DND-41 (cell line): Measurements from ENCODE around the gene PTPRG.

Source experiments
- ATAC-seq: fragments of 200-7000 bp; cut with Tn5 transposase; 3 replicates; pipeline ENCODE4 v1.9.1; 2021; ENCODE audit warnings: low read depth; ENCODE audit not compliant: insufficient read depth
- DNase-seq: peaks from one replicate; pipeline ENCODE4 v3.0.0-alpha.2; 2020
- H2AFZ ChIP-seq: 2 replicates; pipeline ENCODE4 v1.6.0; 2012; ENCODE audit warnings: low read depth, low read length
- H3K27ac ChIP-seq: 2 replicates; pipeline ENCODE4 v1.5.1; 2012; ENCODE audit warnings: low read length, inconsistent platforms
- H3K27me3 ChIP-seq: fragments of 200-600 bp; sonication (generic); 2 replicates; pipeline ENCODE4 v1.6.0; 2012; ENCODE audit warnings: low read length, mild to moderate bottlenecking, inconsistent platforms; ENCODE audit not compliant: insufficient read depth, poor library complexity
- H3K36me3 ChIP-seq: 2 replicates; pipeline ENCODE4 v1.5.1; 2012; ENCODE audit warnings: low read length, inconsistent platforms; ENCODE audit not compliant: insufficient read depth
- H3K4me1 ChIP-seq: 2 replicates; pipeline ENCODE4 v1.5.1; 2012; ENCODE audit warnings: mild to moderate bottlenecking, low read length; ENCODE audit not compliant: insufficient read depth
- H3K4me2 ChIP-seq: 2 replicates; pipeline ENCODE4 v1.6.0; 2012; ENCODE audit warnings: mild to moderate bottlenecking, moderate library complexity, low read length, inconsistent platforms; ENCODE audit not compliant: insufficient read depth
- H3K4me3 ChIP-seq, 2 experiments: fragments of 200-600 bp in 1 of 2; shearing (Covaris generic) in 1 of 2; 2 replicates each; pipeline ENCODE4 v1.5.1; 2012 to 2016; ENCODE audit warnings: inconsistent platforms in 2 of 2, low read length in 2 of 2, mild to moderate bottlenecking in 2 of 2, low read depth in 1 of 2, moderate library complexity in 1 of 2
- H3K79me2 ChIP-seq: 2 replicates; pipeline ENCODE4 v1.6.0; 2012; ENCODE audit warnings: low read length, inconsistent platforms; ENCODE audit not compliant: insufficient read depth
- H3K9ac ChIP-seq: 2 replicates; pipeline ENCODE4 v1.6.0; 2012; ENCODE audit warnings: low read depth, mild to moderate bottlenecking, inconsistent platforms, low read length, moderate library complexity
- H3K9me3 ChIP-seq: 2 replicates; pipeline ENCODE4 v1.5.1; 2012; ENCODE audit warnings: low read length, moderate library complexity, mild to moderate bottlenecking, inconsistent platforms; ENCODE audit not compliant: insufficient read depth, severe bottlenecking
- H4K20me1 ChIP-seq: 2 replicates; pipeline ENCODE4 v1.6.0; 2012; ENCODE audit warnings: low read length; ENCODE audit not compliant: insufficient read depth
- CTCF ChIP-seq: IDR thresholded peaks from 2 replicates; pipeline ENCODE4 v1.5.1; 2012; ENCODE audit warnings: borderline replicate concordance, low read length, moderate library complexity, mild to moderate bottlenecking; ENCODE audit not compliant: poor library complexity, severe bottlenecking; ENCODE audit errors: extremely low read depth
- EZH2 ChIP-seq: IDR thresholded peaks from 3 replicates; pipeline ENCODE4 v1.6.1; 2012; ENCODE audit warnings: borderline replicate concordance, low read depth, mild to moderate bottlenecking, moderate library complexity, low read length, inconsistent platforms; ENCODE audit not compliant: severe bottlenecking

The PTPRG gene

DNA sequence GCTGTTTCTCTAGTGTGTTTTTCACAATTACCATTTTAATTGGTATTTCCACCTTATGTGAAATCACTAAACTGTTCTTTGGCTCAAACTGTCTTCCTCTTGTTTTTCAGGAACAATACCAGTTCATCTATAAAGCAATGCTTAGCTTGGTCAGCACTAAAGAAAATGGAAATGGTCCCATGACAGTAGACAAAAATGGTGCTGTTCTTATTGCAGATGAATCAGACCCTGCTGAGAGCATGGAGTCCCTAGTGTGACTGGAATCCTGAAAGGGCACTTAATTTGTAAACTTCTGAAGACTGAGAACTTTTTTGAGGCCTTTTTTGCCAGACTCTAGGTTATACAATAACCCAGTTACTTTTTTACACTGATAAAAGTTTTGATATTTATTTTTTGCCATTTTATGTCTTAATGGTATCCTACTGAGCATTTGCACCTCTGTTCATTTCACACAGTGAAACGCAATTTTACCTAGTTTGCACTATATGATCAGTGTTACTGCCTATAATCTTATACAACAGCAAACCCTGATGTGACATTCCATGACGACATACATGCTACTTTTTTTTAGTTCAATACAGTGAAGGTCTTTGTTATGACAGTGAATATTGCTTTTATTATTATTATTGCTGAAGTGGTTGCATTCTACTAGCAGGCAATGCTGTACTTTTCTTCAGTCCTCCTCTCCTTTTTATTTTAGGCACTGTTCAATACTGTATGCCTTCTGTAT is 731.8 kb downstream of the PTPRG start:
- Histone ChIP-seq H3K27ac (no peak overlapping the region), H3K4me1 (no peaks in the 10 kb centered on the region), H3K27me3 (no peaks in the 10 kb centered on the region), H3K36me3 (0 out of 2 replicates have a peak, but pooled peaks cover 3% of the 10 kb centered on the region), H3K4me2 (no peak overlapping the region), H3K9ac (no peak overlapping the region), H3K9me3 (no peaks in the 10 kb centered on the region), H3K4me3 (no peak overlapping the region), H2AFZ (no peak overlapping the region), H4K20me1 (no peaks in the 10 kb centered on the region), H3K79me2 (no peaks in the 10 kb centered on the region)
- TF ChIP-seq EZH2 (no peak), CTCF (no peak)
- DNase-seq (no peak), ATAC-seq (no peak)

- Histone ChIP-seq H3K79me2 (no peaks in the 10 kb centered on the region), H3K4me1 (no peaks in the 10 kb centered on the region), H3K4me3 (no peak overlapping the region), H3K27me3 (no peaks in the 10 kb centered on the region), H4K20me1 (no peaks in the 10 kb centered on the region), H3K9ac (no peak overlapping the region), H3K9me3 (no peaks in the 10 kb centered on the region), H3K4me2 (no peak overlapping the region), H3K27ac (no peak overlapping the region), H2AFZ (no peak overlapping the region), H3K36me3 (0 out of 2 replicates have a peak, but pooled peaks cover 3% of the 10 kb centered on the region)
- no peak for DNase-seq
- TF ChIP-seq EZH2 (no peak), CTCF (no peak)
- ATAC-seq: no peak
Observed at GRCh38 chr3:62295571-62295970, 734.2 kb downstream of the PTPRG start.

DNA sequence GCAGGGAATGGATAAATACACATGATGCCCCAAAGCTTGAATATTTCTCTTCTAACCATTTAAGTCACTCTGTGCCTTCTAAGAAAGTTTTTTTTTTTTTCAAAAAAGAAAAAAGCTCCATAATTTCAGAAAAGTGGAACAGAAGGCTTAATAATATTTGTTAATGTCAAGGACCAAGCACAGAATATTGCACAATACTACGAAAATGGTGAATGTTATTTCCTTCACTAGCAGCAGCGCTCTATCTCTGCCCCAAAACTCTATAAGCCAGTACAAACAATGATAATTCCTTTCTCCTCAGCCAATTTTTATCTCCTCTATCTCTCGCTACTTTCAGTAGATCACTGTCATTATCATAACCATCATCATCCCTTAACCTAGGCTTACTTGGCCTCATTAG is 739.2 kb downstream of the PTPRG start:
- H3K4me2 ChIP-seq: no peak overlapping the region

More for the DNA sequence above, 739.2 kb downstream of the PTPRG start:
- H3K4me3 ChIP-seq: no peak overlapping the region
- H4K20me1 ChIP-seq: no peaks in the 10 kb centered on the region
- peaks cover 8% of the 10 kb centered on the region for H3K9me3 ChIP-seq
- no peak for TF ChIP-seq CTCF
- no peak for TF ChIP-seq EZH2
- no peak overlapping the region for H2AFZ ChIP-seq
- no peak for DNase-seq
- no peaks in the 10 kb centered on the region for H3K27me3 ChIP-seq
- ATAC-seq: no peak
- no peak overlapping the region for H3K9ac ChIP-seq
- H3K79me2 ChIP-seq: no peaks in the 10 kb centered on the region
- no peaks in the 10 kb centered on the region for H3K4me1 ChIP-seq
- H3K27ac ChIP-seq: no peak overlapping the region
- H3K36me3 ChIP-seq: no peaks in the 10 kb centered on the region
